Jurkat, Clone E6-1 (cell line): Measurements from ENCODE around the gene PCSK7.

Experiments
- DNase-seq: peaks from one replicate; pipeline ENCODE4 v3.0.0-alpha.2; 2011; ENCODE audit warnings: low read depth, low spot score
- H3K4me3 ChIP-seq: 2 replicates; pipeline ENCODE4 v1.5.1; 2011; ENCODE audit warnings: mild to moderate bottlenecking, low read length, control low read depth, moderate library complexity

PCSK7 gene

GRCh38 chr11:117175781-117176180, 56.1 kb downstream of the PCSK7 start:
- DNase-seq, result no peak

GRCh38 chr11:117175104-117175503, 56.8 kb downstream of the PCSK7 start:
- no peak overlapping the region for H3K4me3 ChIP-seq
- no peak for DNase-seq

More at GRCh38 chr11:117175781-117176180, 56.1 kb downstream of the PCSK7 start:
- H3K4me3 ChIP-seq, result no peak overlapping the region

GRCh38 chr11:117172724-117173421, 59.0 kb downstream of the PCSK7 start:
- no peak overlapping the region for H3K4me3 ChIP-seq
- no peak for DNase-seq

- no peak overlapping the region for H3K4me3 ChIP-seq
- no peak for DNase-seq
Measured at GRCh38 chr11:117171404-117172061, 60.3 kb downstream of the PCSK7 start.

- DNase-seq, result no peak
- H3K4me3 ChIP-seq, result no peak overlapping the region
Measured at GRCh38 chr11:117171007-117171403, 60.9 kb downstream of the PCSK7 start.

GRCh38 chr11:117170210-117170609, 61.7 kb downstream of the PCSK7 start:
- DNase-seq, result no peak
- H3K4me3 ChIP-seq, result no peak overlapping the region

DNA sequence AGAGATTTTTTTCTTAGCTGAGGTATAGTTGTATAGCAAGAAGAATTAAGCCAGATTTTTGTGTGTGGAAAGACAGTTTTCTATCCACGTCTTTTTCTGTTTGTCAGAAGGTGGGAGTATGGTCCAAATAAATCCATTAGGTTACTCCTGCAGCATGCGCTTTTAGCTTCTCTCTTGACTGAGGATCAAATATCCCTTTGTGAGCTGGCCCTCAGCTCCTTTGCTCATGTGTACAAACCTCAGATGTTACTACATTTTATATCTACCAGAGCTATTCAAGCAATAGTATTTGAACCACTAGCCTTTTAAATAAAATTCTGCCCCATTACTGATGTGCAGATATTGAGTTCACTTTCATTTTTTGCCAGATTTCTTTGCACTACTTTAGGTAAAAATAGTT, 62.1 kb downstream of the PCSK7 start:
- DNase-seq, result no peak
- H3K4me3 ChIP-seq, result no peak overlapping the region

DNA sequence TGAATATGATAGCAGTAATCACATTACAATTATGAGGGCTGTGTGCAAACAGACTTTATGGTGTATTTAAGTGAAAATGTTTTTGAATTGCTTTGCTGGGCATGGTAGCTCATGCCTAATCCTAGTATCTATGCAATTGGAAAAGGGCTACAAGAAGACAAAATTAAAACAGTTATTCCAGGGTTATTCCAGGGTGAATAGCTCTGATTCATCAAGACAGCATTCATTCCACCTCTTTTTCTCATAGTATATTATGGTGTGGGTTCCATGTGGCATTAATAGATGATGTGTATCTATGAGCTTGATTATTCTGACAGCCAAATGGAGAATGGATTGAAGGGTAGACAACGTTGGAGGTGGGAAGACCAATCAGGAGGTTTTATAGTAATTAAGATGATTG, 65.4 kb downstream of the PCSK7 start:
- H3K4me3 ChIP-seq, result no peak overlapping the region
- DNase-seq, result no peak

GRCh38 chr11:117160826-117161225, 71.0 kb downstream of the PCSK7 start:
- no peak overlapping the region for H3K4me3 ChIP-seq
- DNase-seq, result no peak

- DNase-seq, result no peak
- no peak overlapping the region for H3K4me3 ChIP-seq
Measured at GRCh38 chr11:117159892-117160291, 72.0 kb downstream of the PCSK7 start.

DNA sequence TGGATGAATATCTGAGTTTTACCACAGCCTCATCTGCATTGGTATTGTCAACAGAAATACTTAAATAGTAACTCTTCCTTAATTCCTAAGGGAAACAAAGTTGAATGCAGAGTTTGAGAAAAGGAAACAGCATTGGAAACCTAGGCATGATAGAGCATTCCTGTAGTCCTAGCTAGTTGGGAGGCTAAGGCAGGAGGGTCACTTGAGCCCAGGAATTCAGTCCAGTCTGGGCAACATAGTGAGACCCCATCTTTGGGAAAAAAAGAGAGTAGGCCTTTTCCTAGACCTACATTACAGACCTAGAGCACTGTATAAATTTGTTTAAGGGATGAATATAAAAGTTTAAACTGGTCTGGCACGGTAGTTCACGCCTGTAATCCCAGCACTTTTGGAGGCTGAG, 74.4 kb downstream of the PCSK7 start:
- DNase-seq, result no peak
- H3K4me3 ChIP-seq, result no peak overlapping the region

- H3K4me3 ChIP-seq, result no peak overlapping the region
- no peak for DNase-seq
Measured at GRCh38 chr11:117154468-117154867, 77.4 kb downstream of the PCSK7 start.
